Cardiac fibroblast (primary cell): ENCODE data around the gene DPY19L2.
A peak's percentile ranks its signal among the peaks of the same experiment; 100 is the strongest.
"Not testable (repeated sequence)": the region's sequence is repeated elsewhere in the genome, so short reads cannot be mapped to it uniquely, and the experiment has no call there.

ENCODE experiments used
- DNase-seq, 2 donors: peaks; one replicate each; pipeline versions ENCODE4 v3.0.0 to v3.0.0-alpha.2; 2010; ENCODE audit warnings: low read depth in 2 of 2
- H3K4me3 ChIP-seq, 2 donors: replicated peaks in 1 of 2; 1 replicate in 1 of 2; 2 replicates in 1 of 2; pipeline ENCODE4 v1.5.1; 2011; ENCODE audit warnings: low read depth in 2 of 2, low read length in 2 of 2, mild to moderate bottlenecking in 2 of 2, moderate library complexity in 1 of 2
- TF ChIP-seq, protein P1 (sequence below): IDR thresholded peaks from one replicate; pipeline ENCODE4 v1.5.1; 2011; ENCODE audit warnings: low read depth, mild to moderate bottlenecking, low read length, inconsistent platforms

Gene DPY19L2

DNA sequence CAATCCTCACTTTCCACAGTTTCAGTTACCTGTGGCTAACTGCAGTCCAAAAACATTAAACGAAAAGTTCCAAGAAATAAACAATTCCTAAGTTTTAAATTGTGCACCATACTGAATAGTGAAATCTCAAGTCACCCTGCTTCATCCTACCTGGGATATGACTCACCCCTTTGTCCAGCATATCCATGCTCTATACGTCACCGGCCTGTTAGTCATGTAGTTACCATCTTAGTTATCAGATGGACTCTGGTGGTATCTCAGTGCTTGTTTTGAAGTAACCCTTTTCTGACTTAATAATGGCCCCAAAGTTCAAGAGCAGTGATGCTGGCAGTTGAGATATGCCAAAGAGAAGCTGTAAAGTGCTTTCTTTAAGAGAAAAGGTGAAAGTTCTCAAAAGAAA lies 83.9 kb downstream of the DPY19L2 start:
- peak in 1 of 2 donors; percentile 50 for DNase-seq
- not testable (repeated sequence) for H3K4me3 ChIP-seq

DNA sequence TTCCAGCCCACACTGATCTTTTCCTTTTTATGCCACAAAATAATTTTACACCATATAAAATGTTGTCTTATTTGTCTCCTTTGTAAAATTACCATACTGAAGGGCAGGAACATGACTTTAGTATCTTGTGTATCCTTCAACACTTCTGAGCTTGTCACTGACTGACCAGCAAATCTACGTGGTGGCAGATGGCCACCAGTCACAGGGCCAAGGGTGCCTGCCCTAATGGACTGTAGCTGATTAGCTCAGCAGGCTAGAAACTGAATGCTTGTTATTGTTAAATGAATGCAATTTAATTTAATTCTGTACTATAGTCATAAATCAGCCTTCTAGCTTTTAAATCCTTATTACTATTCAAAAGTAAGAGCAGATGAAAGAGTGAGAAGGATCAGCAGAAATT lies 85.0 kb downstream of the DPY19L2 start:
- H3K4me3 ChIP-seq, DNase-seq: not testable (repeated sequence)

DNA sequence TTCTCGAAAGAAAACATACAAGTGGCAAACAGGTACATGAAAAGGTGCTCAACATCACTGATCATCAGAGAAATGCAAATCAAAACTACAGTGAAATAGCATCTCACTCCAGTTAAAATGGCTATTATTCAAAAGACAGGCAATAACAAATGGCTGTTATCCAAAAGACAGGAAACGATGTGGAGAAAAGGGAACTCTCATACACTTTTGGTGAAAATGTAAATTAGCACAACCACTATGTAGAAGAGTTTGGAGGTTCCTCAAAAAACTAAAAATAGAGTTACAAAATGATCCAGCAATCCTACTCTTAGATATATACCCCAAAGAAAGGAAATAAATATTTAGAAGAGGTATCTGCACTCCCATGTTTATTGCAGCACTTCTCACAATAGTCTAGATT lies 90.7 kb downstream of the DPY19L2 start:
- not testable (repeated sequence) for DNase-seq, H3K4me3 ChIP-seq

DNA sequence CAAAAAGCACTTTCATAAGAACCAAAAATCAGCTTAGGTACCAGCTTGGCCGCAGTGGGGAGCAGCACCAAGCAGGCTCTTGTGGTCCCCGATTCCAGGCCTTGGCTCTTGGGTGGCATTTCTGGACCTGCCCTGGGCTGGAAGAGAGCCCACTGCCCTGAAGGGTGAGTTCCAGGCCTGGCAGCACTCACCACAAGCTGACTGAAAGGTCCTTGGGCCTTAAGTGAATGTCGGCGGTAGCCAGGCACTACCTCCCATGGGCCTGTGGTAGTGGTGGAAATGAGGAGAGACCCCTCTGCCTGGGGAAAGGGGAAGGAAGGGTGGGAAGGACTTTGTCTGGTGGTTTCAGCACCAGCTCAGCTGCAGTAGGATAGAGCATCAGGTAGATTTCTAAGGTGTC lies 96.3 kb downstream of the DPY19L2 start:
- not testable (repeated sequence) for DNase-seq, H3K4me3 ChIP-seq

DNA sequence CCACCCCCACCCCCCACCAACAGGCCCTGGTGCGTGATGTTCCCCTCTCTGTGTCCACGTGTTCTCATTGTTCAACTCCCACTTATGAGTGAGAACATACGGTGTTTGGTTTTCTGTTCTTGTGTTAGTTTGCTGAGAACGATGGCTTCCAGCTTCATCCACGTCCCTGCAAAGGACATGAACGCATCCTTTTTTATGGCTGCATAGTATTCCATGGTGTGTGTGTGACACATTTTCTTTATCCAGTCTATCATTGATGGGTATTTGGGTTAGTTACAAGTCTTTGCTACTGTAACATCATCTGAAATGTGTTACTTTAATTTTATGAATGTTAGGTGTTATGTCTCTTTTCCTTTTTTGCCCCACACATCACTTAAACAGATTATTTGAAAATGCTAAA lies 109.8 kb downstream of the DPY19L2 start:
- not testable (repeated sequence) for H3K4me3 ChIP-seq, DNase-seq

DNA sequence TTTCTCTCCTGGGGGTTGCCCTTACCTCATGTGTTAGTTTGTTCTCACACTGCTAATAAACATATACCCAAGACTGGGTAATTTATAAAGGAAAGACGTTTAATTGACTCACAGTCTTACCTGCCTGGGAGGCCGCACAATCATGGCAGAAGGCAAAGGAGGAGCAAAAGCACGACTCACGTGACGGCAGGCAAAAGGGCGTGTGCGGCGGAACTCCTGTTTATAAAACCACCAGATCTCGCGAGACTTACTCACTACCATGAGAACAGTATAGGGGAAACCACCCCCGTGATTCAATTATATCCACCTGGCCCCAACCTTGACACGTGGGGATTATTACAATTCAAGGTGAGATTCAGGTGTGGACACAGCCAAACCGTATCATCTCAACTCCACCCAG lies 116.9 kb downstream of the DPY19L2 start:
- DNase-seq, H3K4me3 ChIP-seq: not testable (repeated sequence)

DNA sequence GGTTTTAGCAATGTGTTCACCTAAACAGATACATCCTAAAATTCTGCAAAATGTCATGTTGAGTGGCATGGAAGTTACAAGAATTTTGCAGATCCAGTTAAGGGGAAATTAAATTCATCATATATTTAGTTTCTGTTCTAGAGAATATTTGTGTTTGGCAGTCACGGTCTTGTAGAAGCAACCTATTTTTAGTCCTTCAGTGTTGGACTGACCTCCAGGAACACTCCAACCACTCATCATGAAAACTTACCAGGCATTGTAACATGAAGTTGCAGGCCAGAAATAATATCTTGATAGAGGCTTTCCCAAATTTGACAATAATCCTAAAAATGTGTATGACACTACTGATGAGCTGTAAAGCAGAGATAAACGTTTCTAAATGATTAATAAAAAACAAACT lies 119.3 kb downstream of the DPY19L2 start:
- DNase-seq, H3K4me3 ChIP-seq: not testable (repeated sequence)

DNA sequence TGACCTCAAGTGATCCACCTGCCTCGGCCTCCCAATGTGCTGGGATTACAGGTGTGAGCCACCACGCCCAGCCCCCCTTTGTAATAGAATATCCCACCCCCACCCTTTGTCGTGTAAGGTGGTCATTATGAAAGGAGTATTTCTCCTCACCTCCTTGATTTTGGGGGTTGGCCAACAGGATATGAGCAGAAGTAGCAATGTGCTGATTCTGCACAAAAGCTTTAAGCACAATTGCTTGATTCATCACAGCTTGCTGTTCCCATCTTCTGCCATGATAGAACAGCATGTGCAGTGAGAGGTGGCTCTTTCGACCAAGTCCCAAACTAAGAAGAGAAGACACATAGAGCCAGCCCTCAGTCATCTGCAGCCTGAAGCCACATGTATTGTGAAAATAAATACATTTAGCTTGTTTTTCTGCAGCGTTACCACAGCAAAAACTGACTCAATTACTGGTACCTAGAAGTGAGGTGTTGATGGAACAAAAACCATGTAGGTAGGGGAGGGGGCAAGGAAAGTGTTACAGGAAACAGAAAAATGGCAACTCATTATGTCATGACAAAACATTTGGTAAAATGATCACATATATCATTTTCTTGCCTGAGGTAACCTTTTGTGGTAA lies 122.9 kb downstream of the DPY19L2 start:
- not testable (repeated sequence) for DNase-seq, H3K4me3 ChIP-seq

DNA sequence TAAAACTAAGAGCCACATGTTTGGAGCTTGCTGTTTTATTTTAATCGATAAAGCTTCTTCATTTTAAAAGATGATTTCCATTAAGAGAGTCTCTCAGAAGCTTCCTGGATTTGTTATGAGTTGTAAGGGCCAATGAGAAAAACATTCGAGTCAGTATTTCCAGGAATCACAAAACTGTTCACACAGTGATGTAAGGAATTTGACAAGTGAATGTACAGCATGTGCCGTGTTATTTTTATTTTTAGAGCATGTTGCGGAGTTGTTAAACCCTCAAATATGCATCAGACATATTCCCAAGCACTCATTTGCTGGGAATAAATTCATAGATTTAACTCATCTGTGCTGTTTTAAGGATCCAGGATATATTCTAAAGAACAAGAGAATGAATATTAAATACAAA lies 129.6 kb downstream of the DPY19L2 start:
- not testable (repeated sequence) for H3K4me3 ChIP-seq, DNase-seq

DNA sequence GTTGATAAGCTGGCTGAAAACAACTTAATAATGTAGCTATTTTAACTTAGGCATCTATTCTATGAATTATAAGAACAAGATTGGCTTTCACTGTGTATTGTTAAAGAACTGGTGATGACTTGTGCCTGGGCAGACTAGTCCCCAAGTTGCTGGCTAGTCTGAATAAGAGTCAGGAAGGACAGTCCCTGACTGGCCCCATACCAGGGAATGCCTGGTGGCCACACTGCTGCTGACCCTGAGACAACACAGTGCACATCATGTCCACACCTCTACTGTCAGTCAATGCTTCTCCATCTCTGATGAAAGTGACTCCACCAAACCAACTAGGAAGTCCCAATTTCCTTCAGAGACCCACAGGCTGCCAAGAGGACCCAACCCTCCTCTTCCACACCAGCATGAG lies 130.5 kb downstream of the DPY19L2 start:
- DNase-seq, H3K4me3 ChIP-seq: not testable (repeated sequence)

DNA sequence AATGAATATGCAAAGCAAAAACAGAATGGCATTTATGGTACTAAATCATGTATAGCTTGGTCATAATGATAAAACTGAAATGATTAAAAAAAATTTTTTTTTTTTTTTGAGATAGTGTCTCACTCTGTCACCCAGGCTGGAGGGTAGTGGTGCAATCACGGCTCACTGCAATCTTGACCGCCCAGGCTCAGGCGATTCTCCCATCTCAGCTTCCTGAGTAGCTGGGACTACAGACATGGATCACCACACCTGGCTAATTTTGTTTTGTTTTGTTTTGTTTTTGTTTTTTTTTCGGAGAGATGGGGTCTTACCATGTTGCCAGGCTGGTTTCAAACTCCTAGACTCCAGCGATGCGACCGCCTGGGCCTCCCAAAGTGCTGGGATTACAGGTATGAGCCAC lies 138.7 kb downstream of the DPY19L2 start:
- not testable (repeated sequence) for DNase-seq, H3K4me3 ChIP-seq

DNA sequence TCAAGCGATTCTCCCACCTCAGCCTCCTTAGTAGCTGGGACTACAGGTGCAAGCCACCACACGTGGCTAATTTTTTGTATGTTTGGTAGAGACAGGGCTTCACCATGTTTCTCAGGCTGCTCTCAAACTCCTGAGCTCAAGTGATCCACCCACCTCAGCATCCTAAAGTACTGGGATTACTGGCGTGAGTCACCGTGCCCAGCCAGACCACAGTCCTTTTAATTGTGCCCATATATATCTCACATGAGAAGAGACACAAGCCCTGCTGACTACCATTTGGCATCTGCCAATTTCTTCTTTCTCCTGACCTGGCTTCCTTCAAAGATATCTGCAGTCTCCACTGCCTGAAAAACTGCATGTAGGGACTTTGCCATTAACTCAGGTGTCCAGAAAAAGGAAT lies 142.5 kb downstream of the DPY19L2 start:
- DNase-seq, result no peak
- TF ChIP-seq, protein P1, sequence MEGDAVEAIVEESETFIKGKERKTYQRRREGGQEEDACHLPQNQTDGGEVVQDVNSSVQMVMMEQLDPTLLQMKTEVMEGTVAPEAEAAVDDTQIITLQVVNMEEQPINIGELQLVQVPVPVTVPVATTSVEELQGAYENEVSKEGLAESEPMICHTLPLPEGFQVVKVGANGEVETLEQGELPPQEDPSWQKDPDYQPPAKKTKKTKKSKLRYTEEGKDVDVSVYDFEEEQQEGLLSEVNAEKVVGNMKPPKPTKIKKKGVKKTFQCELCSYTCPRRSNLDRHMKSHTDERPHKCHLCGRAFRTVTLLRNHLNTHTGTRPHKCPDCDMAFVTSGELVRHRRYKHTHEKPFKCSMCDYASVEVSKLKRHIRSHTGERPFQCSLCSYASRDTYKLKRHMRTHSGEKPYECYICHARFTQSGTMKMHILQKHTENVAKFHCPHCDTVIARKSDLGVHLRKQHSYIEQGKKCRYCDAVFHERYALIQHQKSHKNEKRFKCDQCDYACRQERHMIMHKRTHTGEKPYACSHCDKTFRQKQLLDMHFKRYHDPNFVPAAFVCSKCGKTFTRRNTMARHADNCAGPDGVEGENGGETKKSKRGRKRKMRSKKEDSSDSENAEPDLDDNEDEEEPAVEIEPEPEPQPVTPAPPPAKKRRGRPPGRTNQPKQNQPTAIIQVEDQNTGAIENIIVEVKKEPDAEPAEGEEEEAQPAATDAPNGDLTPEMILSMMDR, result no peak
- H3K4me3 ChIP-seq, result no peak overlapping the region

DNA sequence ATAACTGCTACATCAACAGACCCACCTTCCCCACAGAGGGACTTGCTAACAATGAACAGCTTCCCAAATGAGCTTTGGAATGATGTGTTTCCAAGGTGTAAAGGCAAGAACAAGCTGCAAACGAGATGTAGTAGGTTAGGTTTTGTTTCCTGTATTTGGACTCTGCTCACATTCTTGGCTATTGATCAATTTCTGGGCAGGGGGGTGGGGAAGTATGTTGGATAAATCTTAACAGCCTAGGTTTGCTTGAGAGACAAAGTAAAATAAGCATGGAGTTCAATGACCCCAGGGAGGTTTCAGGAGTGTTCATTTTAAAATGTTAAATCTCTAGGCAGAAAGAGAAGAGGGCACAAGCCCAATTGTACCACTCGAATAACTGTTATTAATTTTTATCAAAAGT lies 146.6 kb downstream of the DPY19L2 start:
- DNase-seq, result no peak
- no peak overlapping the region for H3K4me3 ChIP-seq
- TF ChIP-seq, protein P1, result no peak
